HG03558 (cell line): ENCODE measurements around the gene PTPRK.
"Not testable (repeated sequence)": the region's sequence is repeated elsewhere in the genome, so short reads cannot be mapped to it uniquely, and the experiment has no call there.

Source experiments
- ATAC-seq: cut with Tn5 transposase; IDR thresholded peaks from one replicate; pipeline ENCODE4 v1.9.1; 2021; ENCODE audit warnings: moderate number of reproducible peaks; ENCODE audit not compliant: unreplicated experiment; ENCODE audit errors: extremely low read depth

The PTPRK gene

GRCh38 chr6:128492386-128492785, 28.0 kb downstream of the PTPRK start:
- no peak for ATAC-seq

GRCh38 chr6:128491610-128492206, 28.7 kb downstream of the PTPRK start:
- no peak for ATAC-seq

GRCh38 chr6:128491100-128491581, 29.3 kb downstream of the PTPRK start:
- no peak for ATAC-seq

DNA sequence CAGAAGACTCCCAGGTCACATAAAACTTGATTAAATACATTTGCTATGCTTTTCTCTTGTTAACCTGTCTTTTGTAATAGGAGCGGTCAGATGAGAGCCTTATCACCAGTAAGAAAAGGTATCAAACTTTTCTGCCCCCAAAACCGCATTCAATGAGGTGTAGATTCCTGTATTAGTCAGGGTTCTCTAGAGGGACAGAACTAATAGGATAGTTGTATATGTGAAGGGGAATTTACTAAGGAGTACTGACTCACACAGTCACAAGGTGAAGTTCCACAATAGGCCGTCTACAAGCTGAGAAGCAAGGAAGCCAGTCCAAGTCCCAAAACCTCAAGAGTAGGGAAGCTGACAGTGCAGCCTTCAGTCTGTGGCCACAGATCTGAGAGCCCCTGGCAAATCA, 32.7 kb downstream of the PTPRK start:
- no peak for ATAC-seq

- ATAC-seq = no peak
Measured at GRCh38 chr6:128487055-128487454, 33.3 kb downstream of the PTPRK start.

DNA sequence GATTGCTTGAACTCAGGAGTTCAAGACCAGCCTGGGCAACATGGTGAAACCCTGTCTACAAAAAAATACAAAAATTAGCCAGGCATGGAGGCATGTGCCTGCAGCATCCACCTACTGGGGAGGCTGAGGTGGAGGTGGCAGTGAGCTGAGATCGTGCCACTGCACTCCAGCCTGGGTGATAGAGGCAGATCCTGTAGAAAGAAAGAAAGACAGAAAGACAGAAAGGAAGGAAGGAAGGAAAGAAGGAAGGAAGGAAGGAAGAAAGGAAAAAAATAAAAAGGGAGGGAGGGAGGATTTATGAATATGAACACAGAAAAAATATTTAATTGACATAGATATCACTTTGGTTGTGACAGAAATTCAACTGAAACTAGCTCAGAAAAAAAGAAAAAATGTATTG, 33.8 kb downstream of the PTPRK start:
- not testable (repeated sequence) for ATAC-seq

GRCh38 chr6:128483472-128484135, 36.8 kb downstream of the PTPRK start:
- no peak for ATAC-seq

DNA sequence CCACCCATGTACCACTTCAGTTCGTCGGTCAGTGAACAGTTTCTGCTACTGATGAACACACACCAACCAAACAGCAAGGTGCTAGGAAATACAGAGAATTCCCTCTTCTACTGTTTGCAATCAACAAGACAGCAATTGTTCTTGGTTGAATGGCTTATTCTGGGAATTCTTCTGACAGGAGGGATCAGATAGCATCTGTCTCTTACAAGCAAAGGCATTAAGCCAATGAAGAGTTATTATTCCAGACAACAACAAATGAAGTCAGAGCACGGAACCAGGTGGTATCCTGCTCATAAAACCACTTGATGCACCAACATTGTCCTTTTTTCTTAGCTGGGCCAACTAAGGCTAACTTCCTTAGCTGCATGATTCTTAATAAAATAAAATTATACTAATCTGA, 37.8 kb downstream of the PTPRK start:
- no peak for ATAC-seq

GRCh38 chr6:128479991-128480390, 40.4 kb downstream of the PTPRK start:
- no peak for ATAC-seq

GRCh38 chr6:128479048-128479666, 41.2 kb downstream of the PTPRK start:
- ATAC-seq = no peak

DNA sequence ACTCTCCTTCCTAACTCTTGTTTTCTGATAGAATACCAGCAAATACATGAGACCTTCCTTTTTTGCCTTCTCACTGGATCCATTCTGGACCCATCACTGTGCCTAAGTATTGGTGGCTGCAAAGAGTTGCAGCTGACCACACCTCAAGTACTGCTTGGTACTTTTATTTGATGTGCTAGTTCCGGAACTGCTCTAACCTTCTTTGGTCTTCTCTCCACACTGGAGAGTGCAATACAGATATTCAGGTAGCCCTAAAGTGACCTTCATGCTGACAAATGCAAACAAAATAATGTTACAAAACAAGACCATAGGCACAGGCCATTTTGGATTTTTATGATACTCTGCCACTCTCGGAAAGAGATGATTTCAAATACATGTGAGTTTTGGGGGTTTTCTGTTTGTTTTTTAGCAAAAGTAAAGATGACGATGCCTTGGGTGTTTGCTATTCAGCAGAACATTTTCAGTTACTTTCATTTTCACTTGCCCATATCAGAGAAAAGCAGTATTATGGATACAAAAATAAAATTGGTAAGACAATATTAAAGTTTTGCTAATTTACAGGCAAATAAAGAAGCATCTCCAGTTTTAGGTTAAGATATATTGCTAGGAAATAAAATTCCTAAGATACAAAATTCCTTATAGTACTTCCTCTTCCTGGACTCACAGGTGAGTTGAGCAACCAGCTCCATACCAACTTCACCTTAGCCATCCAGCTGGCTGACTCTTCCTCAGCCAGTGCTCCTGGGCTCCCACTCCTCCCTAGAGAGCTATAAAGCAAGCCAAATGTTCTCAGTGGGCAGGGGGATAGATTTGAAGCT, 42.0 kb downstream of the PTPRK start:
- no peak for ATAC-seq

DNA sequence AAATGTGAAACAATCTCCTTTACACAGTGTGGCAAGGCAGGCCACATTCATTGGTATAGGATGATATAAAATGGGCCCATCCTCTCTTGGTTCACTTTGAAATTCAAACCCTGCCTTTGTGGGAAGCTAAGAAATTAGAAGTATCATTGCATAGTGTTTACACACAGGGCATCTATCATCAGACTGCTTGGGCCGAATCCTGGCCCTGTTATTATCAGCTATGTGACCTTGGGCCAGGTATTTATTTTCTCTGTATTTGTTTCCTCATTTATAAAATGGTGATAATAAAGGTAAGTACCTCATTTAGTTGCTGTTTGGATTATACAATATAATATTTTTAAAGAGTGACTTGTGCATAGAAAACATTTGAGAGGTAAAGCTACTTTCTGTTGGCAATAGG, 45.5 kb downstream of the PTPRK start:
- ATAC-seq = no peak

GRCh38 chr6:128474481-128474880, 45.9 kb downstream of the PTPRK start:
- ATAC-seq = no peak

DNA sequence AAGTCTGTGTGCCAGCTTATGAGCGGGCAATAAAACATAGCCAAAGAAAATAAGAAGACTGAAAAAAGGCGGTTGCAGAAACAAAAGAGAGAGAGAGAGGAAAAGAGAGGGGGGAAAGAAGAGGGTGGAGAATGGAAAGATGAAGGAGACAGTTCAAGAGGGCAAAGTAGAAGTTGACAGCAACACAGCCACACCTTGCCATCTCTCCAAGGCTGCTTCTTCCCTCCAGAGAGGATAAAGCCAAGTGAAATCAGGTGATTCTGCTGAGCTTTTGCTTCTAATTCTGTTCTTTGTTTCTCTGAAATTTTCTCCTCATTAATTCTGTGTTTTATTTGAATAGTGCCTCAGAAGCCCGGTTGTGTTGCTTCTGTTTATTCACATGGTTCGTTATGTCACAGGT, 48.5 kb downstream of the PTPRK start:
- no peak for ATAC-seq

- no peak for ATAC-seq
Measured at GRCh38 chr6:128465368-128466343, 54.7 kb downstream of the PTPRK start.

DNA sequence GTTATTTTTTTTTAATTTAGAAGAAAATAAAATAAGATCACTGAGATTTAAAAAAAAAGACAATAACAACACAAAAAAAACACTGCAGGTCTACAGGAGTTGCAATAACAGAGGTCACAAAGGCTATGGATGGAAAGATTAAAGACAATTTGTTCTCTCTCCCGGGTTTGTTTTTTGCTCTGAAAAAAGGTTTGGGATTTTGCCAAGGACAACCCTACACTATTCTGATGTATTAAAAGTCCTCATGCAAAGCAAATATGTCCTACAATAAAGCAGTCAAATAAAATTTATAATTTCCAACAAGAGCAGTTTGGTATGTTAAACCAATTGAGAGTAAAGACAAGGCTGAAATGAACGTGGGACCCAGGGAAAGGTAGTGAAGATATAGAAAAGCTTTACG, 55.6 kb downstream of the PTPRK start:
- ATAC-seq = no peak

- ATAC-seq = no peak
Measured at GRCh38 chr6:128463942-128464341, 56.5 kb downstream of the PTPRK start.

DNA sequence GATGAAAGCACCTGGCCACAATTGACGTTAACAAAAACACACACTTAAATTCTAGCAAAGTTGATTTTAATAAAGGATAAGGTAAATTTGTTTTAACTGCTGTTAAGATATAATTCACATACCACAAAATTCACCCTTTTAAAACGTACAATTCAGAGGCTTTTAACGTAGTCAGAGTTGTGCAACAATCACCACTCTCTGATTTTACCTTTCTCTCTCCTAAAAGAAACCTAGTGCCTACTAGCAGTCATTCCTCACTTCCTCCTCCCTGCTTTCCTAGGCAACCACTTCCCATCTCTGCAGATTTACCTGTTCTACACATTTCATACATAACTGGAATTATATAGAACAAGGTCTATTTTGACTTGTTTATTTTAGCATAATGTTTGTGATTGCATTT, 58.9 kb downstream of the PTPRK start:
- ATAC-seq = no peak

GRCh38 chr6:128456510-128457230, 63.7 kb downstream of the PTPRK start:
- no peak for ATAC-seq
